WTC11 (cell line): ENCODE measurements around the gene ECHS1. TPM values are rescaled to one million over a fixed set of nuclear protein-coding genes. Genes with fewer than 3 reads are reported as not detected.

Experiments used
- ATAC-seq: fragments of 200-7000 bp; cut with Tn5 transposase; 2 replicates; pipeline ENCODE4 v1.10.0; 2021; ENCODE audit warnings: mild to moderate bottlenecking, moderate library complexity
- CTCF ChIA-PET: fragments of 300-600 bp; sonication (Branson Sonifier 250); formaldehyde crosslinking; loops from one replicate; lab custom pipeline; 2021; ENCODE audit warnings: antibody characterized with exemption; lab: Charles Lee
- POLR2A ChIA-PET: fragments of 350-600 bp; sonication (Branson Sonifier 250); formaldehyde crosslinking; loops from one replicate; lab custom pipeline; 2021; ENCODE audit warnings: antibody characterized with exemption; lab: Charles Lee
- DNase-seq: peaks from one replicate; pipeline ENCODE4 v3.0.0; 2021; ENCODE audit warnings: low spot score
- H3K27ac Mint-ChIP-seq: 2 replicates; pipeline ENCODE4 v1.8.0; 2021; ENCODE audit warnings: mixed read lengths
- H3K27me3 Mint-ChIP-seq: 2 replicates; pipeline ENCODE4 v1.8.0; 2021; ENCODE audit warnings: low read depth, mild to moderate bottlenecking, moderate library complexity, mixed read lengths
- H3K36me3 Mint-ChIP-seq: 2 replicates; pipeline ENCODE4 v1.8.0; 2021; ENCODE audit warnings: mixed read lengths
- H3K4me1 Mint-ChIP-seq: 2 replicates; pipeline ENCODE4 v1.8.0; 2022; ENCODE audit warnings: mixed read lengths
- H3K4me3 Mint-ChIP-seq: 2 replicates; pipeline ENCODE4 v1.8.0; 2021; ENCODE audit warnings: mild to moderate bottlenecking, moderate library complexity, mixed read lengths
- H3K9me3 Mint-ChIP-seq: 2 replicates; pipeline ENCODE4 v1.8.0; 2021; ENCODE audit warnings: mixed read lengths
- ARID4B ChIP-seq: sonication (generic); formaldehyde crosslinking; IDR thresholded peaks from 2 replicates; pipeline ENCODE4 v1.8.0; 2023; ENCODE audit warnings: missing genetic modification reagents, mild to moderate bottlenecking, borderline replicate concordance
- ATF1 ChIP-seq: sonication (generic); formaldehyde crosslinking; IDR thresholded peaks from 2 replicates; pipeline ENCODE4 v1.8.1; 2023; ENCODE audit warnings: mild to moderate bottlenecking, moderate library complexity, missing genetic modification reagents
- CREB1 ChIP-seq: sonication (generic); formaldehyde crosslinking; IDR thresholded peaks from 2 replicates; pipeline ENCODE4 v1.8.0; 2023; ENCODE audit warnings: mild to moderate bottlenecking, missing genetic modification reagents
- FOXP4 ChIP-seq: sonication (generic); formaldehyde crosslinking; IDR thresholded peaks from 2 replicates; pipeline ENCODE4 v1.8.0; 2022; ENCODE audit warnings: mild to moderate bottlenecking, missing genetic modification reagents
- GTF2I ChIP-seq: fragments of 250-450 bp; sonication (Bioruptor Pico); conservative IDR thresholded peaks from 2 replicates; pipeline ENCODE4 v1.4.0; 2021; ENCODE audit warnings: mild to moderate bottlenecking
- HMGA2 ChIP-seq: fragments of 250-450 bp; sonication (Bioruptor Pico); IDR thresholded peaks from 2 replicates; pipeline ENCODE4 v1.4.0; 2021; ENCODE audit warnings: mild to moderate bottlenecking, moderate library complexity
- JUN ChIP-seq: sonication (generic); formaldehyde crosslinking; IDR thresholded peaks from 2 replicates; pipeline ENCODE4 v1.8.0; 2023; ENCODE audit warnings: mild to moderate bottlenecking, missing genetic modification reagents
- NR3C1 ChIP-seq: sonication (generic); formaldehyde crosslinking; conservative IDR thresholded peaks from 2 replicates; pipeline ENCODE4 v1.8.1; 2023; ENCODE audit warnings: low read depth, mild to moderate bottlenecking, missing genetic modification reagents
- RELA ChIP-seq: sonication (generic); formaldehyde crosslinking; IDR thresholded peaks from 2 replicates; pipeline ENCODE4 v1.8.1; 2022; ENCODE audit warnings: missing genetic modification reagents, mild to moderate bottlenecking, borderline replicate concordance
- RORB ChIP-seq: fragments of 250-450 bp; sonication (Bioruptor Pico); IDR thresholded peaks from 2 replicates; pipeline ENCODE4 v1.9.0; 2021; ENCODE audit warnings: mild to moderate bottlenecking
- SP1 ChIP-seq: sonication (generic); formaldehyde crosslinking; conservative IDR thresholded peaks from 2 replicates; pipeline ENCODE4 v1.8.1; 2022; ENCODE audit warnings: missing genetic modification reagents
- USF1 ChIP-seq: sonication (generic); formaldehyde crosslinking; IDR thresholded peaks from 2 replicates; pipeline ENCODE4 v1.8.0; 2022; ENCODE audit warnings: mild to moderate bottlenecking, missing genetic modification reagents
- ZBTB21 ChIP-seq: sonication (generic); formaldehyde crosslinking; IDR thresholded peaks from 2 replicates; pipeline ENCODE4 v1.8.1; 2023; ENCODE audit warnings: mild to moderate bottlenecking, missing genetic modification reagents, borderline replicate concordance
- ZNF219 ChIP-seq: sonication (generic); formaldehyde crosslinking; IDR thresholded peaks from 2 replicates; pipeline ENCODE4 v1.8.0; 2023; ENCODE audit warnings: missing genetic modification reagents, mild to moderate bottlenecking, borderline replicate concordance
- ZNF232 ChIP-seq: sonication (generic); formaldehyde crosslinking; IDR thresholded peaks from 2 replicates; pipeline ENCODE4 v1.8.0; 2022; ENCODE audit warnings: mild to moderate bottlenecking, missing genetic modification reagents
- ZNF396 ChIP-seq: fragments of 250-450 bp; sonication (Bioruptor Pico); IDR thresholded peaks from 2 replicates; pipeline ENCODE4 v1.8.0; 2021; ENCODE audit warnings: mild to moderate bottlenecking, moderate library complexity, borderline replicate concordance
- ZNF423 ChIP-seq: fragments of 250-450 bp; sonication (Bioruptor Pico); IDR thresholded peaks from 2 replicates; pipeline ENCODE4 v2.1.2; 2022; ENCODE audit warnings: mild to moderate bottlenecking, moderate library complexity
- ZNF512 ChIP-seq: sonication (generic); formaldehyde crosslinking; IDR thresholded peaks from 2 replicates; pipeline ENCODE4 v1.8.1; 2022; ENCODE audit warnings: missing genetic modification reagents, borderline replicate concordance
- ZNF671 ChIP-seq: fragments of 250-450 bp; sonication (Bioruptor Pico); IDR thresholded peaks from 2 replicates; pipeline ENCODE4 v1.8.0; 2021; ENCODE audit warnings: mild to moderate bottlenecking
- total RNA-seq: library from RNA; stranded (reverse); gene quantifications from 3 replicates; pipeline ENCODE4 v1.2.3, GENCODE V29; 2021
- TF ChIP-seq, protein P1 (sequence below): sonication (generic); formaldehyde crosslinking; IDR thresholded peaks from 2 replicates; pipeline ENCODE4 v1.8.1; 2023; ENCODE audit warnings: mild to moderate bottlenecking, missing genetic modification reagents

ECHS1 gene
- total RNA-seq, 1 experiment from 2014 or later: 84.1 TPM

GRCh38 chr10:133378251-133379096 is 5.3 kb upstream of the ECHS1 start (continued):
- TF ChIP-seq SP1 (CRISPR knock-in tag) (peak; percentile 50; the same call in 1 of the 2 replicates), ZNF423 (CRISPR knock-in tag) (no peak), GTF2I (CRISPR knock-in tag) (no peak), ZNF232 (CRISPR knock-in tag) (no peak), FOXP4 (CRISPR knock-in tag) (no peak), ZNF671 (CRISPR knock-in tag) (no peak), ARID4B (CRISPR knock-in tag) (0 out of 2 replicates have a peak, but pooled peaks have one; percentile 39), ZNF512 (CRISPR knock-in tag) (no peak), HMGA2 (no peak), ZBTB21 (CRISPR knock-in tag) (0 out of 2 replicates have a peak, but pooled peaks have one; percentile 22)

DNA sequence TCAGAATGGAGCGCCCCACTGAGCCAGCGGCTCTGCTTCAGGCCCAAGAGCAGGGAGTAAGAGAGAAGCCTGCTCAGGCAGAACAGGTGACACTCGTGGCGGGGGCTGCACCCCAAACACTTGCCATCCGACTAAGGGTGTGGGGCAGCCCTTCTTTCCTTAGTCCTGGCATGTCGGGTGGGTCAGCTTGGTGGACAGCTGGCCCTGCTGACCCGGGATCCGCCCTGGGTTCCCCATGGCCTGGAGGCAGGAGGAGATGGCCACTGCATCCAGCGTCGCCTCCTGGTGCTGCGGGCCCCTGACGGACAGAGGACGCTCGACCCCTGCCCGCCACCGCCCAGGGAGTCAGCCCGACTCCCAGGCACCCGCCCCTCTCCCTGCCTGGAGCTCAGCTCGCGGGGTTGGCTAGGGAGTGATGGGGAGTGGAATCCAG is 4.7 kb upstream of the ECHS1 start:
- Mint-ChIP-seq H3K9me3 (no peaks in the 10 kb centered on the region), H3K27ac (no peak overlapping the region), H3K27me3 (peaks cover 70% of the 10 kb centered on the region), H3K4me1 (no peaks in the 10 kb centered on the region), H3K4me3 (peak overlapping the region; percentile 72), H3K36me3 (no peaks in the 10 kb centered on the region)
- DNase-seq (peak; percentile 41), ATAC-seq (peak; percentile 1)
- ChIA-PET CTCF (interaction anchor here (1.3 to 1.8 kb wide), 4 partner anchors 26 to 70 kb away, joined by 3 to 6 read pairs (median 4); no protein-coding TSS in a partner anchor), POLR2A (interaction anchor here (2.8 kb wide), 1 partner anchor 20 kb away, joined by 9 read pairs; the partner anchor contains the start of gene FUOM)
- TF ChIP-seq CREB1 (CRISPR knock-in tag) (no peak), RELA (no peak), JUN (no peak), RORB (CRISPR knock-in tag) (no peak), ZNF396 (CRISPR knock-in tag) (no peak), ATF1 (CRISPR knock-in tag) (no peak), ZNF219 (no peak), ARID4B (CRISPR knock-in tag) (no peak), NR3C1 (no peak), USF1 (no peak)
- TF ChIP-seq, protein P1, sequence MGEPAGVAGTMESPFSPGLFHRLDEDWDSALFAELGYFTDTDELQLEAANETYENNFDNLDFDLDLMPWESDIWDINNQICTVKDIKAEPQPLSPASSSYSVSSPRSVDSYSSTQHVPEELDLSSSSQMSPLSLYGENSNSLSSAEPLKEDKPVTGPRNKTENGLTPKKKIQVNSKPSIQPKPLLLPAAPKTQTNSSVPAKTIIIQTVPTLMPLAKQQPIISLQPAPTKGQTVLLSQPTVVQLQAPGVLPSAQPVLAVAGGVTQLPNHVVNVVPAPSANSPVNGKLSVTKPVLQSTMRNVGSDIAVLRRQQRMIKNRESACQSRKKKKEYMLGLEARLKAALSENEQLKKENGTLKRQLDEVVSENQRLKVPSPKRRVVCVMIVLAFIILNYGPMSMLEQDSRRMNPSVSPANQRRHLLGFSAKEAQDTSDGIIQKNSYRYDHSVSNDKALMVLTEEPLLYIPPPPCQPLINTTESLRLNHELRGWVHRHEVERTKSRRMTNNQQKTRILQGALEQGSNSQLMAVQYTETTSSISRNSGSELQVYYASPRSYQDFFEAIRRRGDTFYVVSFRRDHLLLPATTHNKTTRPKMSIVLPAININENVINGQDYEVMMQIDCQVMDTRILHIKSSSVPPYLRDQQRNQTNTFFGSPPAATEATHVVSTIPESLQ: no peak
